Fibroblast of lung (primary cell): ENCODE data around the gene MEG3. TPM values are rescaled to one million over a fixed set of nuclear protein-coding genes. Genes with fewer than 3 reads are reported as not detected.

Source experiments
- DNase-seq, 2 donors: peaks; one replicate each; pipeline versions ENCODE4 v3.0.0 to v3.0.0-alpha.2; 2010; ENCODE audit warnings: low read depth in 2 of 2
- H2AFZ ChIP-seq: 2 replicates; pipeline ENCODE4 v1.5.1; 2012; ENCODE audit warnings: low read length, control low read depth, inconsistent platforms
- H3K27ac ChIP-seq: 2 replicates; pipeline ENCODE4 v1.5.1; 2011; ENCODE audit warnings: low read length, control low read depth; ENCODE audit not compliant: insufficient read depth
- H3K27me3 ChIP-seq: 2 replicates; pipeline ENCODE4 v1.5.1; 2011; ENCODE audit warnings: mild to moderate bottlenecking, low read length; ENCODE audit not compliant: control insufficient read depth, insufficient read depth
- H3K36me3 ChIP-seq: 2 replicates; pipeline ENCODE4 v1.5.1; 2011; ENCODE audit warnings: low read length; ENCODE audit not compliant: control insufficient read depth, insufficient read depth
- H3K4me1 ChIP-seq: 2 replicates; pipeline ENCODE4 v1.5.1; 2011; ENCODE audit warnings: low read length; ENCODE audit not compliant: control insufficient read depth, insufficient read depth; ENCODE audit errors: extremely low read depth
- H3K4me2 ChIP-seq: 2 replicates; pipeline ENCODE4 v1.5.1; 2011; ENCODE audit warnings: low read length, control low read depth; ENCODE audit not compliant: insufficient read depth; ENCODE audit errors: extremely low read depth
- H3K4me3 ChIP-seq, 4 experiments: fragments of 200-600 bp in 1 of 4; sonication (generic) in 1 of 4; replicated peaks in 1 of 4; 2 replicates each; pipeline ENCODE4 v1.5.1; 2011 to 2016; ENCODE audit warnings: low read length in 4 of 4, low read depth in 3 of 4, mild to moderate bottlenecking in 3 of 4, control low read depth in 2 of 4, inconsistent platforms in 1 of 4, mixed read lengths in 1 of 4; ENCODE audit not compliant: insufficient read depth in 1 of 4; ENCODE audit errors: control extremely low read depth in 1 of 4
- H3K79me2 ChIP-seq: 2 replicates; pipeline ENCODE4 v1.5.1; 2012; ENCODE audit warnings: mild to moderate bottlenecking, low read length, inconsistent platforms; ENCODE audit not compliant: control insufficient read depth, insufficient read depth
- H3K9ac ChIP-seq: 2 replicates; pipeline ENCODE4 v1.5.1; 2011; ENCODE audit warnings: mild to moderate bottlenecking, low read length, control low read depth; ENCODE audit not compliant: insufficient read depth
- H3K9me3 ChIP-seq: 2 replicates; pipeline ENCODE4 v1.5.1; 2012; ENCODE audit warnings: low read depth, low read length; ENCODE audit not compliant: control insufficient read depth, insufficient read depth
- H4K20me1 ChIP-seq: 2 replicates; pipeline ENCODE4 v1.5.1; 2011; ENCODE audit warnings: low read length; ENCODE audit not compliant: control insufficient read depth, insufficient read depth; ENCODE audit errors: extremely low read depth
- EZH2 ChIP-seq: IDR thresholded peaks from 2 replicates; pipeline ENCODE4 v1.5.1; 2012; ENCODE audit warnings: low read length, control low read depth, mild to moderate bottlenecking; ENCODE audit errors: missing control alignments
- polyA plus RNA-seq, 2 donors: library from polyadenylated mRNA; depleted of rRNA in 1 of 2; stranded (reverse) in 1 of 2; unstranded in 1 of 2; fragments of >200 nt; gene quantifications; 2 replicates each; pipeline ENCODE4 v1.2.1, GENCODE V29; 2011 to 2012; ENCODE audit warnings: missing spikeins in 1 of 2
- total RNA-seq: library from RNA; depleted of rRNA; stranded (reverse); fragments of >200 nt; gene quantifications from 2 replicates; pipeline ENCODE4 v1.2.1, GENCODE V29; 2014
- TF ChIP-seq, protein P1 (sequence below), 2 donors: IDR thresholded peaks in 1 of 2; conservative IDR thresholded peaks in 1 of 2; 1 replicate in 1 of 2; 2 replicates in 1 of 2; pipeline ENCODE4 v1.5.1; 2011 to 2012; ENCODE audit warnings: low read length in 2 of 2, control low read depth in 1 of 2, inconsistent platforms in 1 of 2, low read depth in 1 of 2, mild to moderate bottlenecking in 1 of 2

Gene MEG3
- total and polyA plus RNA-seq, 2 donors (not counting 1 experiment from before 2014, with no cell fraction given): 104 to 182 TPM

DNA sequence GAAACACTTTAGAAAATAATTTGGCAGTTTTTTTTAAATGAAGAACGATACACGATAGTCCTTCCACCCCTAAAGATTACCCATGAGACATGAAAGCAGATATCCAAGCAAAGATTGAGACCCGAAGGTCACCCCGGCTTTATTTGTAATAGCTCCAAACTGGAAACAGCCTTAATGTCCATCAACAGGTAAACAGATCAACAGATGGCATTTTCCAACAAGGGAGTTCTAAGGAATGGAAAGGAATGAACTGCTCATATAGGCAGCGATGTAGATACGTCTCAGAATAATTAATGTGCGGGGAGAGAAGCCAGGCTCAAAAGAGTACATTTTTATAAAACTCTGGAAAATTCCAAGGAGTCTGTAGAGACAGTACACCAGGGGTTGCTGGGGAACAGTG lies 23.7 kb upstream of the MEG3 start:
- H3K27ac ChIP-seq: no peak overlapping the region
- no peak overlapping the region for H3K4me2 ChIP-seq
- H4K20me1 ChIP-seq: no peaks in the 10 kb centered on the region
- no peaks in the 10 kb centered on the region for H3K9me3 ChIP-seq
- no peaks in the 10 kb centered on the region for H3K4me1 ChIP-seq
- TF ChIP-seq EZH2: no peak
- TF ChIP-seq, protein P1, sequence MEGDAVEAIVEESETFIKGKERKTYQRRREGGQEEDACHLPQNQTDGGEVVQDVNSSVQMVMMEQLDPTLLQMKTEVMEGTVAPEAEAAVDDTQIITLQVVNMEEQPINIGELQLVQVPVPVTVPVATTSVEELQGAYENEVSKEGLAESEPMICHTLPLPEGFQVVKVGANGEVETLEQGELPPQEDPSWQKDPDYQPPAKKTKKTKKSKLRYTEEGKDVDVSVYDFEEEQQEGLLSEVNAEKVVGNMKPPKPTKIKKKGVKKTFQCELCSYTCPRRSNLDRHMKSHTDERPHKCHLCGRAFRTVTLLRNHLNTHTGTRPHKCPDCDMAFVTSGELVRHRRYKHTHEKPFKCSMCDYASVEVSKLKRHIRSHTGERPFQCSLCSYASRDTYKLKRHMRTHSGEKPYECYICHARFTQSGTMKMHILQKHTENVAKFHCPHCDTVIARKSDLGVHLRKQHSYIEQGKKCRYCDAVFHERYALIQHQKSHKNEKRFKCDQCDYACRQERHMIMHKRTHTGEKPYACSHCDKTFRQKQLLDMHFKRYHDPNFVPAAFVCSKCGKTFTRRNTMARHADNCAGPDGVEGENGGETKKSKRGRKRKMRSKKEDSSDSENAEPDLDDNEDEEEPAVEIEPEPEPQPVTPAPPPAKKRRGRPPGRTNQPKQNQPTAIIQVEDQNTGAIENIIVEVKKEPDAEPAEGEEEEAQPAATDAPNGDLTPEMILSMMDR (conservative IDR thresholded peaks at IDR 0.05 in 1 of 2, IDR thresholded peaks at IDR 0.05 in 1 of 2; ENCODE audit: low read depth in 1 of 2, low read length in 2 of 2): no peak
- H3K36me3 ChIP-seq: no peaks in the 10 kb centered on the region
- no peak overlapping the region for H3K4me3 ChIP-seq
- H3K9ac ChIP-seq: no peak overlapping the region
- no peaks in the 10 kb centered on the region for H3K79me2 ChIP-seq
- H2AFZ ChIP-seq: no peak overlapping the region
- no peak for DNase-seq
- H3K27me3 ChIP-seq: no peaks in the 10 kb centered on the region

DNA sequence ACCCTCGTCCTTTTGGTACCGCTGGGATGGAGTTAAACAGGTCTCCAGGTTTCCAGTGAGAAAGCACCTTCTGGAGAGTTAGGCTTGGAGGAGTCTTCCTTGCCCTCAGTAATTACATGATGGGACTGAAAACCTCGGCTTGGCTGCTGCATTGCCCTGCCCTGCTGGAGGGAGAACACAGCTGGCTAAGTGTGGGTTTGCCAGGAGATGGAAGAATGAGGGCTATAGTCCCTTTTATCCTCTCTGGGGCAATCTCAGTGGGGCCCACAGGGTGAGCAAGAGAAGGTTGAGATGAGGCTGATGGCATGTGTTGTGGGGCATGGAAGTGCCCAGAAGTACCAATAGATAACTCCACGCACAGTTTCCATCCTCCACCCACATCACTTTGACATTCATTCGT lies 23.2 kb upstream of the MEG3 start:
- DNase-seq: no peak
- no peak overlapping the region for H2AFZ ChIP-seq
- H3K9ac ChIP-seq: no peak overlapping the region
- H3K79me2 ChIP-seq: no peaks in the 10 kb centered on the region
- H4K20me1 ChIP-seq: no peaks in the 10 kb centered on the region
- no peaks in the 10 kb centered on the region for H3K27me3 ChIP-seq
- H3K4me1 ChIP-seq: no peaks in the 10 kb centered on the region
- H3K4me2 ChIP-seq: no peak overlapping the region
- no peak overlapping the region for H3K4me3 ChIP-seq
- TF ChIP-seq, protein P1 (conservative IDR thresholded peaks at IDR 0.05 in 1 of 2, IDR thresholded peaks at IDR 0.05 in 1 of 2; ENCODE audit: low read depth in 1 of 2, low read length in 2 of 2): no peak
- no peak for TF ChIP-seq EZH2
- H3K9me3 ChIP-seq: no peaks in the 10 kb centered on the region
- no peaks in the 10 kb centered on the region for H3K36me3 ChIP-seq
- no peak overlapping the region for H3K27ac ChIP-seq

DNA sequence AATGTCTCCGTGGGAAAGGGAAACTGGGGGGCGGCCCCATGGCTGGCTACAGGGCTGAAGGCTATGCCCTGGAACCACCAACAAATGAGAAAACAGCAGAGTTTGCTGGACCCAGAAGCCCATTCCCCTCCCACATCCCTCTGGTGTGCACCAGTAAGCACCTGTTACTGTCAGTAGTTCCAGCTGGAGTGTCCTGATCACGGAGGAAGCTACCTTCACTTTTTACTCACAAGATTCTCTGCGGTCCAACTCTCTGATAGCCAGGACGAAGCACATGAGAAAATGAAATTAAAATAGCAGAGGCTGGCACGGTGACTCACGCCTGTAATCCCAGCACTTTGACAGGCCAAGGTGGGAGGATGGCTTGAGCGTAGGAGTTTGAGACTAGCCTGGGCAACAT lies 22.7 kb upstream of the MEG3 start:
- Histone ChIP-seq H2AFZ (no peak overlapping the region), H3K9ac (no peak overlapping the region), H3K27ac (no peak overlapping the region), H3K4me2 (no peak overlapping the region), H3K36me3 (no peaks in the 10 kb centered on the region), H3K4me3 (no peak overlapping the region), H3K27me3 (no peaks in the 10 kb centered on the region), H4K20me1 (no peaks in the 10 kb centered on the region), H3K79me2 (no peaks in the 10 kb centered on the region), H3K9me3 (no peaks in the 10 kb centered on the region), H3K4me1 (no peaks in the 10 kb centered on the region)
- DNase-seq: no peak
- no peak for TF ChIP-seq EZH2
- TF ChIP-seq, protein P1 (conservative IDR thresholded peaks at IDR 0.05 in 1 of 2, IDR thresholded peaks at IDR 0.05 in 1 of 2; ENCODE audit: low read depth in 1 of 2, low read length in 2 of 2): no peak
